Erythroblast (primary cell): Measurements from ENCODE around the gene TMA7B.

Source experiments
- GATA1 ChIP-seq: IDR thresholded peaks from 2 replicates; pipeline ENCODE4 v1.6.1; 2011; ENCODE audit warnings: low read depth, mild to moderate bottlenecking, control low read depth, low read length, moderate library complexity
- POLR2A ChIP-seq: IDR thresholded peaks from 2 replicates; pipeline ENCODE4 v1.6.1; 2011; ENCODE audit warnings: mild to moderate bottlenecking, low read length

- no peak for TF ChIP-seq POLR2A
- no peak for TF ChIP-seq GATA1
Observed at GRCh38 chr22:39943337-39943736, 16.9 kb upstream of the TMA7B start.
